ENCODE data around the gene MTA1. TPM values are rescaled to one million over a fixed set of nuclear protein-coding genes. Genes with fewer than 3 reads are reported as not detected.

The MTA1 gene
- total and polyA plus RNA-seq, 4 donors, result 3.7 to 28.1 (median 21.0) TPM

- TF ChIP-seq, protein P1, sequence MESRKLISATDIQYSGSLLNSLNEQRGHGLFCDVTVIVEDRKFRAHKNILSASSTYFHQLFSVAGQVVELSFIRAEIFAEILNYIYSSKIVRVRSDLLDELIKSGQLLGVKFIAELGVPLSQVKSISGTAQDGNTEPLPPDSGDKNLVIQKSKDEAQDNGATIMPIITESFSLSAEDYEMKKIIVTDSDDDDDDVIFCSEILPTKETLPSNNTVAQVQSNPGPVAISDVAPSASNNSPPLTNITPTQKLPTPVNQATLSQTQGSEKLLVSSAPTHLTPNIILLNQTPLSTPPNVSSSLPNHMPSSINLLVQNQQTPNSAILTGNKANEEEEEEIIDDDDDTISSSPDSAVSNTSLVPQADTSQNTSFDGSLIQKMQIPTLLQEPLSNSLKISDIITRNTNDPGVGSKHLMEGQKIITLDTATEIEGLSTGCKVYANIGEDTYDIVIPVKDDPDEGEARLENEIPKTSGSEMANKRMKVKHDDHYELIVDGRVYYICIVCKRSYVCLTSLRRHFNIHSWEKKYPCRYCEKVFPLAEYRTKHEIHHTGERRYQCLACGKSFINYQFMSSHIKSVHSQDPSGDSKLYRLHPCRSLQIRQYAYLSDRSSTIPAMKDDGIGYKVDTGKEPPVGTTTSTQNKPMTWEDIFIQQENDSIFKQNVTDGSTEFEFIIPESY (IDR thresholded peaks at IDR 0.05), result no peak
- TF ChIP-seq HNF4G (IDR thresholded peaks at IDR 0.05) (no peak), SP1 (IDR thresholded peaks at IDR 0.05) (no peak), YY1 (IDR thresholded peaks at IDR 0.05) (no peak), TAF1 (conservative IDR thresholded peaks at IDR 0.05) (no peak), FOXA1 (IDR thresholded peaks at IDR 0.05) (no peak), RXRA (IDR thresholded peaks at IDR 0.05) (no peak), GABPA (IDR thresholded peaks at IDR 0.05 in 1 of 2, conservative IDR thresholded peaks at IDR 0.05 in 1 of 2) (no peak), JUND (IDR thresholded peaks at IDR 0.05) (no peak), REST (IDR thresholded peaks at IDR 0.05) (no peak), RAD21 (IDR thresholded peaks at IDR 0.05) (no peak)
- TF ChIP-seq, protein P2, sequence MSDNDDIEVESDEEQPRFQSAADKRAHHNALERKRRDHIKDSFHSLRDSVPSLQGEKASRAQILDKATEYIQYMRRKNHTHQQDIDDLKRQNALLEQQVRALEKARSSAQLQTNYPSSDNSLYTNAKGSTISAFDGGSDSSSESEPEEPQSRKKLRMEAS (IDR thresholded peaks at IDR 0.05), result no peak
- H3K4me3 ChIP-seq (ENCODE audit: low read depth in 1 of 3, low read length in 3 of 3), result no peak overlapping the region
- H3K9me3 ChIP-seq (ENCODE audit: control insufficient read depth in 4 of 4, low read length in 3 of 4), result no peaks in the 10 kb centered on the region
- H3K4me1 ChIP-seq (ENCODE audit: control insufficient read depth in 4 of 4, insufficient read depth in 4 of 4, low read length in 3 of 4), result peaks cover 8 to 26% (median 16%) of the 10 kb centered on the region in 4 donors
- H3K36me3 ChIP-seq (ENCODE audit: control insufficient read depth in 4 of 4, insufficient read depth in 3 of 4, low read depth in 1 of 4, low read length in 3 of 4), result peaks cover 0 to 4% (median under 1%) of the 10 kb centered on the region in 4 donors
- peak overlapping the region; percentile 86 to 88 for H3K27ac ChIP-seq (ENCODE audit: low read depth in 1 of 2, low read length in 2 of 2)
- DNase-seq (ENCODE audit: low spot score), result no peak
- H3K9ac ChIP-seq (ENCODE audit: low read depth in 1 of 2, low read length in 2 of 2), result peak overlapping the region in 1 of 2 donors; percentile 72
- 76% methylated on average over 1 of the region's 1 CpG for WGBS
- no peaks in the 10 kb centered on the region for H3K27me3 ChIP-seq (ENCODE audit: control insufficient read depth in 4 of 4, insufficient read depth in 4 of 4, low read length in 3 of 4)
Measured at GRCh38 chr14:105431256-105431655, 11.6 kb downstream of the MTA1 start.

DNA sequence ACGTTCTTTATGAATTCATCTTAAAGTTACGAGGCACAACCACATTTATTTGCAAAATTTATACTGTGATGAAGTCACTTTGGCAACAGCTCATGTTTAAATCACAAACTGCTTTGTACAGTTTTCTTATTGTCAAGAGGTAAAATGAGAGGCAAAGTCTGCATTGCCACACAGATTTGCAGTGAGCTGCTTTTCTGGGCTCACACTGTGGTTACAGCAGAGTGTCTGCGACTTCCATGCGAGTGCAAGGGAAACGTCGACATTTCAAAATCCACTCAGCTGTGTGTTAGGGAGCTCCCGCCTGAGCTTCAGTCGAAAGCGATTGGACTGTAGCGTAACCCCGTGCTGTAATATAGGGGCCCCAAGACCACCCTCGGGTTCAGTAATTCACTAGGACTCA lies 13.0 kb downstream of the MTA1 start:
- DNase-seq (ENCODE audit: low spot score), result no peak
- Histone ChIP-seq H3K36me3 (ENCODE audit: control insufficient read depth in 4 of 4, insufficient read depth in 3 of 4, low read depth in 1 of 4, low read length in 3 of 4) (no peaks in the 10 kb centered on the region), H3K9me3 (ENCODE audit: control insufficient read depth in 4 of 4, low read length in 3 of 4) (no peaks in the 10 kb centered on the region), H3K27ac (ENCODE audit: low read depth in 1 of 2, low read length in 2 of 2) (peak overlapping the region; percentile 32 to 57), H3K9ac (ENCODE audit: low read depth in 1 of 2, low read length in 2 of 2) (no peak overlapping the region), H3K4me3 (ENCODE audit: low read depth in 1 of 3, low read length in 3 of 3) (no peak overlapping the region), H3K27me3 (ENCODE audit: control insufficient read depth in 4 of 4, insufficient read depth in 4 of 4, low read length in 3 of 4) (no peaks in the 10 kb centered on the region), H3K4me1 (ENCODE audit: control insufficient read depth in 4 of 4, insufficient read depth in 4 of 4, low read length in 3 of 4) (peaks cover 8 to 26% (median 16%) of the 10 kb centered on the region in 4 donors)
- WGBS, result 61% methylated on average over 12 of the region's 12 CpGs
- TF ChIP-seq JUND (IDR thresholded peaks at IDR 0.05), result no peak
- TF ChIP-seq YY1 (IDR thresholded peaks at IDR 0.05), result no peak
- TF ChIP-seq GABPA (IDR thresholded peaks at IDR 0.05 in 1 of 2, conservative IDR thresholded peaks at IDR 0.05 in 1 of 2), result no peak
- peak in 1 of 2 donors; percentile 12 for TF ChIP-seq EGR1 (IDR thresholded peaks at IDR 0.05; ENCODE audit: low read depth in 2 of 2)
- TF ChIP-seq, protein P2 (IDR thresholded peaks at IDR 0.05), result no peak
- TF ChIP-seq NR2F2 (IDR thresholded peaks at IDR 0.05), result no peak
- TF ChIP-seq RXRA (IDR thresholded peaks at IDR 0.05), result peak in 1 of 2 donors; percentile 67
- peak; percentile 63 for TF ChIP-seq SP1 (IDR thresholded peaks at IDR 0.05)
- TF ChIP-seq CTCF (IDR thresholded peaks at IDR 0.05; ENCODE audit: low read depth, low read length, missing input control), result no peak
- TF ChIP-seq TAF1 (conservative IDR thresholded peaks at IDR 0.05), result no peak
- TF ChIP-seq HNF4G (IDR thresholded peaks at IDR 0.05), result no peak
- TF ChIP-seq, protein P1 (IDR thresholded peaks at IDR 0.05), result no peak
- TF ChIP-seq FOXA2 (IDR thresholded peaks at IDR 0.05), result peak; percentile 18
- no peak for TF ChIP-seq RAD21 (IDR thresholded peaks at IDR 0.05)
- TF ChIP-seq REST (IDR thresholded peaks at IDR 0.05), result peak; percentile 32
- TF ChIP-seq ATF3 (IDR thresholded peaks at IDR 0.05), result no peak
